ENCODE results near the gene HSPB6.

GRCh38 chr19:35751839-35752745 is 4.7 kb downstream of the HSPB6 start:
- no peak for TF ChIP-seq POLR2AphosphoS5 (IDR thresholded peaks at IDR 0.05; ENCODE audit: low read depth, low read length)
- TF ChIP-seq, protein P1, sequence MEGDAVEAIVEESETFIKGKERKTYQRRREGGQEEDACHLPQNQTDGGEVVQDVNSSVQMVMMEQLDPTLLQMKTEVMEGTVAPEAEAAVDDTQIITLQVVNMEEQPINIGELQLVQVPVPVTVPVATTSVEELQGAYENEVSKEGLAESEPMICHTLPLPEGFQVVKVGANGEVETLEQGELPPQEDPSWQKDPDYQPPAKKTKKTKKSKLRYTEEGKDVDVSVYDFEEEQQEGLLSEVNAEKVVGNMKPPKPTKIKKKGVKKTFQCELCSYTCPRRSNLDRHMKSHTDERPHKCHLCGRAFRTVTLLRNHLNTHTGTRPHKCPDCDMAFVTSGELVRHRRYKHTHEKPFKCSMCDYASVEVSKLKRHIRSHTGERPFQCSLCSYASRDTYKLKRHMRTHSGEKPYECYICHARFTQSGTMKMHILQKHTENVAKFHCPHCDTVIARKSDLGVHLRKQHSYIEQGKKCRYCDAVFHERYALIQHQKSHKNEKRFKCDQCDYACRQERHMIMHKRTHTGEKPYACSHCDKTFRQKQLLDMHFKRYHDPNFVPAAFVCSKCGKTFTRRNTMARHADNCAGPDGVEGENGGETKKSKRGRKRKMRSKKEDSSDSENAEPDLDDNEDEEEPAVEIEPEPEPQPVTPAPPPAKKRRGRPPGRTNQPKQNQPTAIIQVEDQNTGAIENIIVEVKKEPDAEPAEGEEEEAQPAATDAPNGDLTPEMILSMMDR (IDR thresholded peaks at IDR 0.05): no peak
- TF ChIP-seq, protein P2, sequence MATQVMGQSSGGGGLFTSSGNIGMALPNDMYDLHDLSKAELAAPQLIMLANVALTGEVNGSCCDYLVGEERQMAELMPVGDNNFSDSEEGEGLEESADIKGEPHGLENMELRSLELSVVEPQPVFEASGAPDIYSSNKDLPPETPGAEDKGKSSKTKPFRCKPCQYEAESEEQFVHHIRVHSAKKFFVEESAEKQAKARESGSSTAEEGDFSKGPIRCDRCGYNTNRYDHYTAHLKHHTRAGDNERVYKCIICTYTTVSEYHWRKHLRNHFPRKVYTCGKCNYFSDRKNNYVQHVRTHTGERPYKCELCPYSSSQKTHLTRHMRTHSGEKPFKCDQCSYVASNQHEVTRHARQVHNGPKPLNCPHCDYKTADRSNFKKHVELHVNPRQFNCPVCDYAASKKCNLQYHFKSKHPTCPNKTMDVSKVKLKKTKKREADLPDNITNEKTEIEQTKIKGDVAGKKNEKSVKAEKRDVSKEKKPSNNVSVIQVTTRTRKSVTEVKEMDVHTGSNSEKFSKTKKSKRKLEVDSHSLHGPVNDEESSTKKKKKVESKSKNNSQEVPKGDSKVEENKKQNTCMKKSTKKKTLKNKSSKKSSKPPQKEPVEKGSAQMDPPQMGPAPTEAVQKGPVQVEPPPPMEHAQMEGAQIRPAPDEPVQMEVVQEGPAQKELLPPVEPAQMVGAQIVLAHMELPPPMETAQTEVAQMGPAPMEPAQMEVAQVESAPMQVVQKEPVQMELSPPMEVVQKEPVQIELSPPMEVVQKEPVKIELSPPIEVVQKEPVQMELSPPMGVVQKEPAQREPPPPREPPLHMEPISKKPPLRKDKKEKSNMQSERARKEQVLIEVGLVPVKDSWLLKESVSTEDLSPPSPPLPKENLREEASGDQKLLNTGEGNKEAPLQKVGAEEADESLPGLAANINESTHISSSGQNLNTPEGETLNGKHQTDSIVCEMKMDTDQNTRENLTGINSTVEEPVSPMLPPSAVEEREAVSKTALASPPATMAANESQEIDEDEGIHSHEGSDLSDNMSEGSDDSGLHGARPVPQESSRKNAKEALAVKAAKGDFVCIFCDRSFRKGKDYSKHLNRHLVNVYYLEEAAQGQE (IDR thresholded peaks at IDR 0.05; ENCODE audit: insufficient read depth in 1 of 2, low read depth in 2 of 2, low read length in 1 of 2): no peak
